Transverse colon (tissue), 4 donors: ENCODE results near the gene CYP2F1.

Experiments
- CTCF ChIP-seq, 5 experiments: fragments of 200-600 bp in 3 of 5; fragments of 450-650 bp in 2 of 5; sonication (generic) in 3 of 5; IDR thresholded peaks; 1 replicate in 2 of 5; 2 replicates in 3 of 5; pipeline ENCODE4 v1.5.1; 2016 to 2017; ENCODE audit warnings: antibody characterized with exemption in 5 of 5, inconsistent platforms in 3 of 5, mild to moderate bottlenecking in 2 of 5, moderate library complexity in 1 of 5
- EP300 ChIP-seq: sonication (generic); formaldehyde crosslinking; IDR thresholded peaks from one replicate; pipeline ENCODE4 v1.6.1; 2017; ENCODE audit warnings: antibody characterized with exemption, low read depth
- POLR2A ChIP-seq: fragments of 450-650 bp; IDR thresholded peaks from one replicate; pipeline ENCODE4 v1.6.1; 2016; ENCODE audit warnings: antibody characterized with exemption, mild to moderate bottlenecking, moderate library complexity
- POLR2AphosphoS5 ChIP-seq, 3 donors: sonication (generic); formaldehyde crosslinking; IDR thresholded peaks; one replicate each; pipeline ENCODE4 v1.6.1; 2016; ENCODE audit warnings: antibody characterized with exemption in 3 of 3

DNA sequence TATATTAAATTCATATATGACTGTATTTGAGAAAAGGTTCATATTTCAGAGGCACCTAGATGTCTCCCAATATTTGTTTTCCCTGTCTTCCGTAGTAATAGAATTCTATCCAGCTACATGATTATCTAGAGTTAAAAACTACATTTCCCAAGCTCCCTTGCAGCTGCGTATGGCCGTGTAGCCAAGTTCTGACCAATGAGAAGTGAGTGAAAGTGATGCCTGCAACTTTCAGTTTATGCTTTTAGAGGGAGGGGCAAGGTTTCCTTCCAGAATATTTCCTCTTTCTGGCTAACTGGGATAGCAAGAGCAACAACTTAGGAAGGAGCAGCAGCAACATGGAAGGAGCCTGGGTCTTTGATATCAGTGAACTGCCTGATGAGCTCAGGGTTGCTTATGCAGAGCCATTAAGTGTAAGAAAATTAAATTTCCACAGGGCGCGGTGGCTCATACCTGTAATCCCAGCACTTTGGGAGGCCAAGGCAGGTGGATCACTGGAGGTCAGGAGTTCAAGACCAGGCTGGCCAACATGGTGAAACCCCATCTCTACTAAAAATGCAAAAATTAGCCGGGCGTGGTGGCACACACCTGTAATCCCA, 49.2 kb upstream of the CYP2F1 start:
- TF ChIP-seq POLR2A: no peak
- no peak for TF ChIP-seq CTCF (IDR thresholded peaks at IDR 0.05)
- no peak for TF ChIP-seq POLR2AphosphoS5 (IDR thresholded peaks at IDR 0.05)
- no peak for TF ChIP-seq EP300
